HUES6 (cell line): ENCODE results near the gene GSTT2.
"Not testable (repeated sequence)": the region's sequence is repeated elsewhere in the genome, so short reads cannot be mapped to it uniquely, and the experiment has no call there.

Experiments used
- H3K27ac ChIP-seq: 2 replicates; pipeline ENCODE4 v1.7.0; 2013; ENCODE audit warnings: low read depth, mild to moderate bottlenecking, low read length, inconsistent platforms
- H3K27me3 ChIP-seq: 2 replicates; pipeline ENCODE4 v1.6.1; 2013; ENCODE audit warnings: low read length; ENCODE audit not compliant: control insufficient read depth, insufficient read depth
- H3K36me3 ChIP-seq: 2 replicates; pipeline ENCODE4 v1.6.1; 2013; ENCODE audit warnings: low read length; ENCODE audit not compliant: control insufficient read depth, insufficient read depth
- H3K4me1 ChIP-seq: 2 replicates; pipeline ENCODE4 v1.6.1; 2013; ENCODE audit warnings: low read length; ENCODE audit not compliant: control insufficient read depth, insufficient read depth
- H3K4me3 ChIP-seq: 2 replicates; pipeline ENCODE4 v1.5.1; 2013; ENCODE audit warnings: low read depth, low read length
- H3K9ac ChIP-seq: one replicate; pipeline ENCODE4 v1.6.1; 2013; ENCODE audit warnings: mild to moderate bottlenecking, low read length
- H3K9me3 ChIP-seq: 2 replicates; pipeline ENCODE4 v1.6.1; 2013; ENCODE audit warnings: low read depth, low read length; ENCODE audit not compliant: control insufficient read depth, insufficient read depth

The GSTT2 gene

GRCh38 chr22:23979557-23980240 is at the start of gene GSTT2:
Gene GSTT2, plus strand, starts transcription at chr22:23980134.
- H3K36me3 ChIP-seq, H3K27me3 ChIP-seq, H3K27ac ChIP-seq, H3K9ac ChIP-seq, H3K9me3 ChIP-seq, H3K4me1 ChIP-seq: not testable (repeated sequence)
- H3K4me3 ChIP-seq: peak within 1 kb of the TSS; percentile 43

- H3K4me1 ChIP-seq: no peaks in the 10 kb centered on the region
- no peak overlapping the region for H3K9ac ChIP-seq
- H3K4me3 ChIP-seq: no peak overlapping the region
- no peaks in the 10 kb centered on the region for H3K27me3 ChIP-seq
- no peak overlapping the region for H3K27ac ChIP-seq
- peaks cover 5% of the 10 kb centered on the region; the same call in 1 of the 2 replicates for H3K9me3 ChIP-seq
- no peaks in the 10 kb centered on the region for H3K36me3 ChIP-seq
These were observed 41.5 kb upstream of the GSTT2 start for GRCh38 chr22:23938328-23939016.

- Histone ChIP-seq H3K4me1 (no peaks in the 10 kb centered on the region), H3K9me3 (0 out of 2 replicates have a peak, but pooled peaks cover 2% of the 10 kb centered on the region), H3K9ac (no peak overlapping the region), H3K4me3 (no peak overlapping the region), H3K27me3 (no peaks in the 10 kb centered on the region), H3K27ac (no peak overlapping the region), H3K36me3 (no peaks in the 10 kb centered on the region)
These were observed 40.9 kb upstream of the GSTT2 start for GRCh38 chr22:23939017-23939357.

GRCh38 chr22:23940166-23940565 is 39.8 kb upstream of the GSTT2 start:
- H3K4me3 ChIP-seq, H3K9ac ChIP-seq, H3K36me3 ChIP-seq, H3K9me3 ChIP-seq, H3K27me3 ChIP-seq, H3K27ac ChIP-seq, H3K4me1 ChIP-seq: not testable (repeated sequence)

DNA sequence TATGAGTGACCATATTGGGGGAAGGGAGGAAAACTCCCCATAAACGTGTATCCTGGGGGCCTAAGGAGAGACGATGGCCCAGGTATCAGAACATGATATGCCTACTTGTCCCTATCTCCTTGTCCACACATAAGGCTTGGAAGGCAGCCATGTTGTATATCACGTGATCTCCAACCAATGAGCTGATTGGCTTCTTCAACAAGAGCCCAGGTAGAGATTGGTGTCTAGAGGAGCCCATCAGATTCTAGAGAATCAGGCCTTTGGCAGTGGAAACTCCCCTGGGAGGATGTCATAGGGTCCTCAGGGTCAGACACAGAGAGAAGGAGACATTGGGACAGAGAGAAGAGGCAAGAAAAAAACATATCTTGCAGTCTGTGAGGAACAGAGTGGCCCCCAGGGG is 32.5 kb upstream of the GSTT2 start:
- H3K27ac ChIP-seq, H3K4me1 ChIP-seq, H3K4me3 ChIP-seq, H3K9me3 ChIP-seq, H3K27me3 ChIP-seq, H3K9ac ChIP-seq, H3K36me3 ChIP-seq: not testable (repeated sequence)

GRCh38 chr22:23949764-23950163 is 30.2 kb upstream of the GSTT2 start:
- not testable (repeated sequence) for H3K36me3 ChIP-seq, H3K9ac ChIP-seq, H3K27me3 ChIP-seq, H3K27ac ChIP-seq, H3K9me3 ChIP-seq, H3K4me1 ChIP-seq, H3K4me3 ChIP-seq

DNA sequence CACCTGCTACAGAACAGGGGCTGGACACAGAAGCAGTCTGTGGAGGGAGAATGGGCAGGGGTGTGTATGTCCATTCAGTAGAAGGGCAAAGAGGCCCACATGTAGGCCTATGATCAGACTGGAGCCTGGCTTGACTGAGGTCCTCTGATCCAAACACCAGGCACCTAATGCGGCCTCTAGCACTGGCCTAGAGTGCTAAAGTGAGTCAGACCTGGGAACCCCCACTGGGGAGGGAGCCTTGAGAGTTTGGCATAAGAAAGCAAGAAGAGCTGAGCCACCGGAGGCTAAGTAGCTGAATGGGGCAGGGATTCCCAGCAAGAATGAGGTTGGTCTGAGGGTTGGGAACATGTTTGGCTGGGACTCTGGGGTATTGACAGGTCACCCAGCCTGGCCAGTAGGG is 28.6 kb upstream of the GSTT2 start:
- not testable (repeated sequence) for H3K9ac ChIP-seq, H3K36me3 ChIP-seq, H3K9me3 ChIP-seq, H3K27me3 ChIP-seq, H3K4me3 ChIP-seq, H3K27ac ChIP-seq
- peaks cover 13% of the 10 kb centered on the region for H3K4me1 ChIP-seq

DNA sequence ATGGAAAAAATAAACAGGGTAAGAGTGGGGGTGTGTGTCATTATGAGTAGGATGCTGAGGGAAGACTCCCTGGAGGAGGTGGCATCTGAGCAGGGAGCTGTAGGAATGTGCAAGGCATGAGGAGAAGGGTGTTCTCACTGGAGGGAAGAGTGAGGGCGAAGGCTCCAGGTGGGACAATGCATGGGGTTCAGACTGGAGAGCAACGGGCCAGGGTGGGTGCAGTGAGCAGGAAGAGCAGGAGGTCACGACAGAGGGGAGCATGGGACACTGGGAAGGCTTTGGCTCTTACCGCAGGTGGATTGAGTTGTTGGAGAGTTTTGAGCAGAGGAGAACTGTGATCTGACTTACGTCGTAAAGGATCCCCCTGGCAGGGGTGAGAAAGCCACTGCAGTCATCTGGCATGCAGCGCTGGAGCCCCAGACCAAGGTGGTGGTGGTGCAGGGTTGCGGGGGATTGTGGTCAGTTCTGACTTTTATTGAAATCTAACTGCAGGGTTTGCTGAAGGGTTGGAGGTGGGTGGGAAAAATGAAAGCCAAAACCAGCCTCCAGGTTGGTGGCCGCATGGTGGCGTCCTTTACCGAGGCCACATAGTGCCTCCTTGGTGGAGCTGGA is 27.0 kb upstream of the GSTT2 start:
- not testable (repeated sequence) for H3K27me3 ChIP-seq, H3K27ac ChIP-seq, H3K36me3 ChIP-seq, H3K9ac ChIP-seq, H3K9me3 ChIP-seq, H3K4me3 ChIP-seq
- H3K4me1 ChIP-seq: peaks cover 13% of the 10 kb centered on the region

GRCh38 chr22:23953485-23953884 is 26.4 kb upstream of the GSTT2 start:
- H3K36me3 ChIP-seq, H3K27me3 ChIP-seq, H3K9ac ChIP-seq, H3K4me3 ChIP-seq, H3K9me3 ChIP-seq, H3K27ac ChIP-seq: not testable (repeated sequence)
- H3K4me1 ChIP-seq: peaks cover 13% of the 10 kb centered on the region

- H3K4me3 ChIP-seq, H3K27ac ChIP-seq, H3K9me3 ChIP-seq, H3K36me3 ChIP-seq, H3K27me3 ChIP-seq: not testable (repeated sequence)
- H3K4me1 ChIP-seq: peaks cover 13% of the 10 kb centered on the region
- H3K9ac ChIP-seq: peak overlapping the region; percentile 49
These were observed 25.5 kb upstream of the GSTT2 start for GRCh38 chr22:23954193-23954990.

DNA sequence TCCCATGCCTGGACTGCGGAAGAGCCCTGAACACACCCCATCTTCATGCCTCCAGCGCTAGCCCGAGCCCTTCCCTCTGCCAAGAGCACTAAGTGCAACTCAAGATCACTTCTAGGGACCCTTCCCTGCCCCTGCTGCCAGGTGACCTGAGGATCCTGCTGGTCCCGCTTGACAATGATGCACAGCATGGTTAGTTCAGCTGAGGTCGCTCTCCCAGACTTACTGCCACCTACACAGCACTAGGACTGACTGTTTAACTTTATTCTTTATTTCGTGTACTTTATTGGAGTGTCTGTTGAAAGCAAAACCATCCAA is 25.0 kb upstream of the GSTT2 start:
- not testable (repeated sequence) for H3K36me3 ChIP-seq, H3K9me3 ChIP-seq, H3K27me3 ChIP-seq, H3K4me3 ChIP-seq
- Histone ChIP-seq H3K9ac (peak overlapping the region; percentile 49), H3K4me1 (peaks cover 13% of the 10 kb centered on the region), H3K27ac (peak overlapping the region; percentile 81; the same call in 1 of the 2 replicates)
